Endodermal cell (in vitro differentiated cells): ENCODE data around the gene TGDS. TPM values are rescaled to one million over a fixed set of nuclear protein-coding genes. Genes with fewer than 3 reads are reported as not detected.
"Not testable (repeated sequence)": the region's sequence is repeated elsewhere in the genome, so short reads cannot be mapped to it uniquely, and the experiment has no call there.

Experiments
- DNase-seq: peaks from one replicate; pipeline ENCODE4 v3.0.0-alpha.2; 2017
- H3K27ac ChIP-seq: 2 replicates; pipeline ENCODE4 v1.5.1; 2013; ENCODE audit warnings: mild to moderate bottlenecking, low read depth, low read length, moderate library complexity
- H3K27me3 ChIP-seq: 2 replicates; pipeline ENCODE4 v1.6.1; 2013; ENCODE audit warnings: mild to moderate bottlenecking, low read length, moderate library complexity; ENCODE audit not compliant: insufficient read depth, control insufficient read depth, poor library complexity, severe bottlenecking
- H3K36me3 ChIP-seq: 2 replicates; pipeline ENCODE4 v1.7.0; 2013; ENCODE audit warnings: mild to moderate bottlenecking, low read length, moderate library complexity; ENCODE audit not compliant: control insufficient read depth, insufficient read depth
- H3K4me1 ChIP-seq: one replicate; pipeline ENCODE4 v1.7.0; 2013; ENCODE audit warnings: low read length; ENCODE audit not compliant: control insufficient read depth, insufficient read depth
- H3K4me3 ChIP-seq: 2 replicates; pipeline ENCODE4 v1.5.1; 2013; ENCODE audit warnings: mild to moderate bottlenecking, low read length, moderate library complexity
- H3K9ac ChIP-seq: 2 replicates; pipeline ENCODE4 v1.6.1; 2013; ENCODE audit warnings: mild to moderate bottlenecking, low read length, moderate library complexity; ENCODE audit not compliant: poor library complexity, severe bottlenecking; ENCODE audit errors: extremely low read depth
- H3K9me3 ChIP-seq: 2 replicates; pipeline ENCODE4 v1.6.1; 2013; ENCODE audit warnings: mild to moderate bottlenecking, low read length, moderate library complexity; ENCODE audit not compliant: control insufficient read depth
- H3K27ac Mint-ChIP-seq: 2 replicates; pipeline ENCODE4 v1.8.0; 2020; ENCODE audit warnings: mixed read lengths
- H3K27me3 Mint-ChIP-seq: 2 replicates; pipeline ENCODE4 v1.8.0; 2021; ENCODE audit warnings: mild to moderate bottlenecking, mixed read lengths; ENCODE audit not compliant: insufficient read depth
- H3K36me3 Mint-ChIP-seq: 2 replicates; pipeline ENCODE4 v1.8.0; 2020; ENCODE audit warnings: low read depth, mixed read lengths
- H3K4me1 Mint-ChIP-seq: 2 replicates; pipeline ENCODE4 v1.8.0; 2020; ENCODE audit warnings: mixed read lengths
- H3K4me3 Mint-ChIP-seq: 2 replicates; pipeline ENCODE4 v1.8.0; 2020; ENCODE audit warnings: mild to moderate bottlenecking, moderate library complexity, mixed read lengths
- H3K9me3 Mint-ChIP-seq: 2 replicates; pipeline ENCODE4 v1.8.0; 2020; ENCODE audit warnings: mild to moderate bottlenecking, mixed read lengths
- WGBS, 2 experiments: methylation state at CpG; one replicate each; pipeline versions ENCODE4 v1.1.5 to v1.1.7; 2013; ENCODE audit warnings: missing lambda C conversion rate in 2 of 2, mixed read lengths in 1 of 2; ENCODE audit not compliant: insufficient coverage in 1 of 2, insufficient read length in 1 of 2; 5-methylcytosine and 5-hydroxymethylcytosine counted together
- total RNA-seq, 2 donors: library from RNA; stranded (reverse); fragmentation: NEBNext Ultra II Directional in 1 of 2; extraction: Animal tissue kit (Norgen Biotek cat#: 25700) in 1 of 2; gene quantifications; 2 replicates in 1 of 2; 3 replicates in 1 of 2; pipeline ENCODE4 v1.2.1, GENCODE V29; 2021
- TF ChIP-seq, protein P1 (sequence below): fragments of 200-600 bp; sonication (generic); conservative IDR thresholded peaks from 2 replicates; pipeline ENCODE4 v1.5.0; 2021; ENCODE audit warnings: antibody characterized with exemption, mild to moderate bottlenecking

Gene TGDS
- total RNA-seq, 2 donors from 2014 or later = 11.3 to 14.1 TPM

DNA sequence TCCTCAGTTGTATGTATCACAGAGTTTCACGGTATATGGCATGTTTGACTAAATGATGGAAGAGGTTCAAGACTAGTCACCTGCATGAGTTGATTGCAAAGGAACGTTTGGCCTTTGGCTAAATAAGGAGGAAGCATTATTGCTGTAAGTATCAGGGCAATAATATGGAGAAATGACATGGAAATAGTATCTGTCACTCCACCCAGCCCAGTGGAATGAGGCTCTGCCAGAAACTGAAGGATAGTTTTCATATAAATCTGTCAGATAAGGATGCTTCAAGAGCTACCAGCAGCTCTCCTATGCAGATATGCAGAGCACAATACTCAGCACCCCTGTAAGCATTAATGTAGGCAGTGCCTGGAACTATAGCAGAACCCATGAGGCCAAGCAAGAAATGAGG lies 60.7 kb downstream of the TGDS start:
- peaks cover 2% of the 10 kb centered on the region for H3K27me3 Mint-ChIP-seq
- H3K4me3 Mint-ChIP-seq = no peak overlapping the region

DNA sequence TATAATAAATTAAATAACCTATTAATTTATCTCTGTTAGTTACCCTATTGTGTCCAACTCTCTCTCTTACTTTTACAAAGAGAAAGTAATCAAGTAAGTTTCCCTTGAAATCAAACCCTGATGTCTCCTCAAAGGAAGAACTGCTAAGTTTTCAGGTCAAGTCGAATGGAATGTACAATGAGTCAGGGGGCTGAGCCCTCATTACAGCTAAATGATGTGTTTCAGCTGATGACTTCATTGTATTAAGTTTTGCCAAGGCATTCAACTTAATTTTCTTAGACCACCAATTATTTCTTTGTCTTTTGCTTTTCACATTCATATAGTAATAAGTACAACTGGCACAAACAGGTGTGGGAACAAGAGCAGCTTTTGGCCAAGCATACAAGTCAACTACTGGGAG lies 61.8 kb downstream of the TGDS start:
- H3K4me1 Mint-ChIP-seq = no peaks in the 10 kb centered on the region
- Histone ChIP-seq H3K27me3 (no peaks in the 10 kb centered on the region), H3K9me3 (no peaks in the 10 kb centered on the region), H3K4me3 (no peak overlapping the region), H3K4me1 (no peaks in the 10 kb centered on the region), H3K9ac (no peak overlapping the region), H3K27ac (no peak overlapping the region), H3K36me3 (no peaks in the 10 kb centered on the region)
- peaks cover 10% of the 10 kb centered on the region for H3K27me3 Mint-ChIP-seq
- TF ChIP-seq, protein P1, sequence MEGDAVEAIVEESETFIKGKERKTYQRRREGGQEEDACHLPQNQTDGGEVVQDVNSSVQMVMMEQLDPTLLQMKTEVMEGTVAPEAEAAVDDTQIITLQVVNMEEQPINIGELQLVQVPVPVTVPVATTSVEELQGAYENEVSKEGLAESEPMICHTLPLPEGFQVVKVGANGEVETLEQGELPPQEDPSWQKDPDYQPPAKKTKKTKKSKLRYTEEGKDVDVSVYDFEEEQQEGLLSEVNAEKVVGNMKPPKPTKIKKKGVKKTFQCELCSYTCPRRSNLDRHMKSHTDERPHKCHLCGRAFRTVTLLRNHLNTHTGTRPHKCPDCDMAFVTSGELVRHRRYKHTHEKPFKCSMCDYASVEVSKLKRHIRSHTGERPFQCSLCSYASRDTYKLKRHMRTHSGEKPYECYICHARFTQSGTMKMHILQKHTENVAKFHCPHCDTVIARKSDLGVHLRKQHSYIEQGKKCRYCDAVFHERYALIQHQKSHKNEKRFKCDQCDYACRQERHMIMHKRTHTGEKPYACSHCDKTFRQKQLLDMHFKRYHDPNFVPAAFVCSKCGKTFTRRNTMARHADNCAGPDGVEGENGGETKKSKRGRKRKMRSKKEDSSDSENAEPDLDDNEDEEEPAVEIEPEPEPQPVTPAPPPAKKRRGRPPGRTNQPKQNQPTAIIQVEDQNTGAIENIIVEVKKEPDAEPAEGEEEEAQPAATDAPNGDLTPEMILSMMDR = no peak
- WGBS, 2 experiments = 83% methylated on average over 1 of the region's 1 CpG; no CpG with 5 or more reads in 1 of the 2 experiments
- H3K9me3 Mint-ChIP-seq = peaks cover 11% of the 10 kb centered on the region
- H3K27ac Mint-ChIP-seq = no peak overlapping the region
- DNase-seq = no peak
- H3K4me3 Mint-ChIP-seq = no peak overlapping the region
- no peaks in the 10 kb centered on the region for H3K36me3 Mint-ChIP-seq

More for the DNA sequence above, 60.7 kb downstream of the TGDS start:
- TF ChIP-seq, protein P1 = no peak
- Histone ChIP-seq H3K36me3 (no peaks in the 10 kb centered on the region), H3K4me1 (no peaks in the 10 kb centered on the region), H3K4me3 (no peak overlapping the region), H3K27ac (no peak overlapping the region), H3K9ac (no peak overlapping the region), H3K27me3 (no peaks in the 10 kb centered on the region), H3K9me3 (no peaks in the 10 kb centered on the region)
- DNase-seq = no peak
- no peak overlapping the region for H3K27ac Mint-ChIP-seq
- H3K9me3 Mint-ChIP-seq = peaks cover 11% of the 10 kb centered on the region
- no peaks in the 10 kb centered on the region for H3K36me3 Mint-ChIP-seq
- H3K4me1 Mint-ChIP-seq = no peaks in the 10 kb centered on the region
- WGBS, 2 experiments = 86 to 100% methylated on average over 2 of the region's 2 CpGs

DNA sequence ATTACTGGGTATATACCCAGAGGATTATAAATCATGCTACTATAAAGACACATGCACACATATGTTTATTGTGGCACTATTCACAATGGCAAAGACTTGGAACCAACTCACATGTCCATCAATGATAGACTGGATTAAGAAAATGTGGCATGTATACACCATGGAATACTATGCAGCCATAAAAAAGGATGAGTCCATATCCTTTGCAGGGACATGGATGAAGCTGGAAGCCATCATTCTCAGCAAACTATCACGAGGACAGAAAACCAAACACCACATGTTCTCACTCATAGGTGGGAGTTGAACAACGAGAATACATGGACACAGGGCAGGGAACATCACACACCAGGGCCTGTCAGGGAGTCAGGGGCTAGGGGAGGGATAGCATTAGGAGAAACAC lies 63.7 kb downstream of the TGDS start:
- H3K9me3 ChIP-seq, DNase-seq, H3K4me3 Mint-ChIP-seq: not testable (repeated sequence)

DNA sequence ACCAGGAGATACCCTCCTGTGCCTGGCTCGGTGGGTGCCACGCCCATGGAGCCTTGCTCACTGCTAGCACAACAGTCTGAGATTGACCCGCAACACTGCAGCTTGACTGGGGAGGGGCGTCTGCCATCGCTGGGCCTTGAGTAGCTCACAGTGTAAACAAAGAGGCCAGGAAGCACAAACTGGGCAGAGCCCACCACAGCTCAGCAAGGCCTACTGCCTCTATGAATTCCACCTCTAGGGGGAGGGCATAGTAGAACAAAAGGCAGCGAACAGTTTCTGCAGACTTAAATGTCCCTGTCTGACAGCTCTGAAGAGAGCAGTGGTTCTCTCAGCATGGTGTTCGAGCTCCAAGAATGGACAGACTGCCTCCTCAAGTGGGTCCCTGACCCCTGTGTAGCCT lies 69.0 kb downstream of the TGDS start:
- not testable (repeated sequence) for H3K27ac Mint-ChIP-seq, H3K27me3 ChIP-seq, DNase-seq, H3K4me1 Mint-ChIP-seq, H3K36me3 Mint-ChIP-seq, H3K4me3 ChIP-seq, H3K36me3 ChIP-seq, H3K9me3 ChIP-seq, H3K9ac ChIP-seq, H3K4me3 Mint-ChIP-seq, H3K4me1 ChIP-seq, H3K27ac ChIP-seq
- TF ChIP-seq, protein P1 = peak; percentile 42
- 56 to 64% methylated on average over 3 to 7 of the region's 7 CpGs for WGBS, 2 experiments
- peaks cover 15% of the 10 kb centered on the region for H3K9me3 Mint-ChIP-seq
- H3K27me3 Mint-ChIP-seq = peaks cover 15% of the 10 kb centered on the region

More for the DNA sequence above, 63.7 kb downstream of the TGDS start:
- H3K9me3 Mint-ChIP-seq = peaks cover 11% of the 10 kb centered on the region
- H3K4me1 Mint-ChIP-seq, H3K27ac ChIP-seq, H3K27ac Mint-ChIP-seq, H3K36me3 Mint-ChIP-seq, H3K4me1 ChIP-seq, H3K4me3 ChIP-seq, H3K9ac ChIP-seq, H3K36me3 ChIP-seq, H3K27me3 ChIP-seq: not testable (repeated sequence)
- H3K27me3 Mint-ChIP-seq = peaks cover 14% of the 10 kb centered on the region
- WGBS, 2 experiments = 84% methylated on average over 2 of the region's 2 CpGs; no CpG with 5 or more reads in 1 of the 2 experiments
